Measurements from ENCODE around the gene SEMA7A.

The SEMA7A gene

GRCh38 chr15:74403991-74404563, 29.7 kb downstream of the SEMA7A start:
- WGBS (ENCODE audit: insufficient coverage) = 1% methylated on average over 9 of the region's 16 CpGs
- no peak overlapping the region for H3K27ac ChIP-seq (ENCODE audit: insufficient read depth in 1 of 2, low read depth in 1 of 2, low read length in 2 of 2, poor library complexity in 1 of 2, severe bottlenecking in 2 of 2)
- H3K4me3 ChIP-seq (ENCODE audit: control insufficient read depth in 1 of 7, extremely low read depth in 1 of 7, insufficient read depth in 4 of 7, low read depth in 2 of 7, low read length in 6 of 7) = peak overlapping the region in 3 of 7 experiments; percentile 28 to 48 (median 42)
- CTCF ChIA-PET = interaction anchor here (0.8 to 10.0 kb wide), 10 partner anchors 11 to 35 kb away, joined by 3 to 82 read pairs (median 10); no protein-coding TSS in a partner anchor
- H3K9me3 ChIP-seq (ENCODE audit: control extremely low read depth in 1 of 5, control insufficient read depth in 4 of 5, insufficient read depth in 2 of 5, low read depth in 1 of 5, low read length in 4 of 5) = no peaks in the 10 kb centered on the region
- H3K36me3 ChIP-seq (ENCODE audit: control insufficient read depth in 4 of 4, insufficient read depth in 4 of 4, low read length in 3 of 4) = no peaks in the 10 kb centered on the region
- POLR2A ChIA-PET = interaction anchor here (0.7 to 2.8 kb wide), 3 partner anchors 15 to 57 kb away, joined by 3 to 12 read pairs (median 7); partner anchors contain the start of gene UBL7
- DNase-seq = peak in 2 of 3 donors; percentile 63 to 71
- H3K27me3 ChIP-seq (replicated peaks in 2 of 5; ENCODE audit: control insufficient read depth in 4 of 5, insufficient read depth in 5 of 5, low read length in 4 of 5) = no peaks in the 10 kb centered on the region
- H3K4me1 ChIP-seq (ENCODE audit: control extremely low read depth in 1 of 4, control insufficient read depth in 4 of 4, insufficient read depth in 4 of 4, low read length in 3 of 4) = peaks cover 21 to 73% (median 54%) of the 10 kb centered on the region in 4 experiments

DNA sequence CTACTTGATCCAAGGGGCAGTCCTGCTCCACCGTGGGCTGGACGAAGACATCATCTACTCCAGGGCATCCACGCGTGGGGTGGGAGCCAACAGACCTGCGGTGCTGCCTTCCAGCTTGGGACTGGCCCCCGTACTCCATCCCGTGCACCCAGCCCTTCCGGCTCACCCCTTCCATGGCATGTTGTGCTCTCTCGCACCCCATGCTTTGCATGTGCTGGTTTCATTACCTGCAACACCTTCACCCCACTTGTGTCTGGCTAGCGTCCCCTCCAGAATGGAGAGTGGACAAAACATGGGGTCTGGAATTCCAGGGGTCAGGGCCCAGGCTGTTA, 30.2 kb downstream of the SEMA7A start:
- no peaks in the 10 kb centered on the region for H3K36me3 ChIP-seq (ENCODE audit: control insufficient read depth in 4 of 4, insufficient read depth in 4 of 4, low read length in 3 of 4)
- POLR2A ChIA-PET = interaction anchor here (0.7 to 2.8 kb wide), 3 partner anchors 14 to 57 kb away, joined by 3 to 12 read pairs (median 7); partner anchors contain the start of gene UBL7

GRCh38 chr15:74402873-74403587, 30.7 kb downstream of the SEMA7A start:
- peak overlapping the region in 3 of 7 experiments; percentile 4 to 48 (median 42) for H3K4me3 ChIP-seq (ENCODE audit: control insufficient read depth in 1 of 7, extremely low read depth in 1 of 7, insufficient read depth in 4 of 7, low read depth in 2 of 7, low read length in 6 of 7)
- 3% methylated on average over 12 of the region's 13 CpGs for WGBS (ENCODE audit: insufficient coverage)
- H3K27me3 ChIP-seq (replicated peaks in 2 of 5; ENCODE audit: control insufficient read depth in 4 of 5, insufficient read depth in 5 of 5, low read length in 4 of 5) = no peaks in the 10 kb centered on the region
- CTCF ChIA-PET = interaction anchor here (0.8 to 10.0 kb wide), 15 partner anchors 11 to 384 kb away, joined by 3 to 82 read pairs (median 5); no protein-coding TSS in a partner anchor
- H3K36me3 ChIP-seq (ENCODE audit: control insufficient read depth in 4 of 4, insufficient read depth in 4 of 4, low read length in 3 of 4) = no peaks in the 10 kb centered on the region
- peak overlapping the region; percentile 1 to 9 for H3K27ac ChIP-seq (ENCODE audit: insufficient read depth in 1 of 2, low read depth in 1 of 2, low read length in 2 of 2, poor library complexity in 1 of 2, severe bottlenecking in 2 of 2)
- POLR2A ChIA-PET = interaction anchor here (0.7 to 2.8 kb wide), 5 partner anchors 14 to 59 kb away, joined by 3 to 12 read pairs (median 4); partner anchors contain the start of gene UBL7
- H3K9me3 ChIP-seq (ENCODE audit: control extremely low read depth in 1 of 5, control insufficient read depth in 4 of 5, insufficient read depth in 2 of 5, low read depth in 1 of 5, low read length in 4 of 5) = no peaks in the 10 kb centered on the region
- peaks cover 21 to 80% (median 63%) of the 10 kb centered on the region in 4 experiments for H3K4me1 ChIP-seq (ENCODE audit: control extremely low read depth in 1 of 4, control insufficient read depth in 4 of 4, insufficient read depth in 4 of 4, low read length in 3 of 4)
- peak; percentile 82 to 95 (median 92) for DNase-seq

More for the DNA sequence above, 30.2 kb downstream of the SEMA7A start:
- 70% methylated on average over 9 of the region's 10 CpGs for WGBS (ENCODE audit: insufficient coverage)
- Histone ChIP-seq H3K27ac (ENCODE audit: insufficient read depth in 1 of 2, low read depth in 1 of 2, low read length in 2 of 2, poor library complexity in 1 of 2, severe bottlenecking in 2 of 2) (no peak overlapping the region), H3K4me3 (ENCODE audit: control insufficient read depth in 1 of 7, extremely low read depth in 1 of 7, insufficient read depth in 4 of 7, low read depth in 2 of 7, low read length in 6 of 7) (peak overlapping the region in 5 of 7 experiments; percentile 20 to 48 (median 34)), H3K27me3 (replicated peaks in 2 of 5; ENCODE audit: control insufficient read depth in 4 of 5, insufficient read depth in 5 of 5, low read length in 4 of 5) (no peaks in the 10 kb centered on the region), H3K9me3 (ENCODE audit: control extremely low read depth in 1 of 5, control insufficient read depth in 4 of 5, insufficient read depth in 2 of 5, low read depth in 1 of 5, low read length in 4 of 5) (no peaks in the 10 kb centered on the region), H3K4me1 (ENCODE audit: control extremely low read depth in 1 of 4, control insufficient read depth in 4 of 4, insufficient read depth in 4 of 4, low read length in 3 of 4) (peaks cover 21 to 76% (median 58%) of the 10 kb centered on the region in 4 experiments)
- DNase-seq = no peak
- CTCF ChIA-PET = interaction anchor here (0.8 to 10.0 kb wide), 11 partner anchors 11 to 35 kb away, joined by 3 to 82 read pairs (median 9); no protein-coding TSS in a partner anchor

DNA sequence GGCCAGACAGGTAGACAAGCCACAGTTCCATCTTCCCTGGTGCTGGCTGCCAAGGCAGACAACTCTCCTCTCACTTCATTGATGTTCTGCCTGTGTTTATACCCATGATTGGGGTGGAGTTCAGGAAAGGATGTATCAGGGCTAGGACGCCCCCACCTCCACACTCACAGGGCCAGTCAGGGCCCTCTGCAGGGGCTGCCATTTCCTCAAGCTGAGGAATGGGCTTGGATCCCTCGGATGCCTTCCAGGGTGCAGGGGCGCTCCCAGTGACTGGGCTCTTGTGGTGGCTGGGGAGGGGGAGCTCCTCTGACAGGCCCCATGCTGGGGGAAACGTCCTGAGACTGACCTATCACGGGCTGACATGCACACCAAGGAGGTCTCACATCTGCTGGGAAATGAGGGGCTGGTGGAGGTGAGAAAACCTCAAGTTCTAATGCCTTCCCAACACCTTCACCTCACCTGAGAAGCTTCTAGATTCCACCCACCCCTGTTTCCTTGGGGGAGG, 31.4 kb downstream of the SEMA7A start:
- no peak for DNase-seq
- Histone ChIP-seq H3K9me3 (ENCODE audit: control extremely low read depth in 1 of 5, control insufficient read depth in 4 of 5, insufficient read depth in 2 of 5, low read depth in 1 of 5, low read length in 4 of 5) (no peaks in the 10 kb centered on the region), H3K4me3 (ENCODE audit: control insufficient read depth in 1 of 7, extremely low read depth in 1 of 7, insufficient read depth in 4 of 7, low read depth in 2 of 7, low read length in 6 of 7) (peak overlapping the region in 2 of 7 experiments; percentile 4 to 48), H3K27me3 (replicated peaks in 2 of 5; ENCODE audit: control insufficient read depth in 4 of 5, insufficient read depth in 5 of 5, low read length in 4 of 5) (no peaks in the 10 kb centered on the region), H3K27ac (ENCODE audit: insufficient read depth in 1 of 2, low read depth in 1 of 2, low read length in 2 of 2, poor library complexity in 1 of 2, severe bottlenecking in 2 of 2) (peak overlapping the region; percentile 1 to 9), H3K36me3 (ENCODE audit: control insufficient read depth in 4 of 4, insufficient read depth in 4 of 4, low read length in 3 of 4) (no peaks in the 10 kb centered on the region), H3K4me1 (ENCODE audit: control extremely low read depth in 1 of 4, control insufficient read depth in 4 of 4, insufficient read depth in 4 of 4, low read length in 3 of 4) (peaks cover 21 to 82% (median 66%) of the 10 kb centered on the region in 4 experiments)
- 95% methylated on average over 2 of the region's 5 CpGs for WGBS (ENCODE audit: insufficient coverage)
- POLR2A ChIA-PET = interaction anchor here (0.8 to 2.8 kb wide), 3 partner anchors 17 to 60 kb away, joined by 3 to 12 read pairs (median 4); no protein-coding TSS in a partner anchor
- CTCF ChIA-PET = interaction anchor here (0.8 to 10.0 kb wide), 12 partner anchors 11 to 385 kb away, joined by 3 to 82 read pairs (median 8); no protein-coding TSS in a partner anchor

DNA sequence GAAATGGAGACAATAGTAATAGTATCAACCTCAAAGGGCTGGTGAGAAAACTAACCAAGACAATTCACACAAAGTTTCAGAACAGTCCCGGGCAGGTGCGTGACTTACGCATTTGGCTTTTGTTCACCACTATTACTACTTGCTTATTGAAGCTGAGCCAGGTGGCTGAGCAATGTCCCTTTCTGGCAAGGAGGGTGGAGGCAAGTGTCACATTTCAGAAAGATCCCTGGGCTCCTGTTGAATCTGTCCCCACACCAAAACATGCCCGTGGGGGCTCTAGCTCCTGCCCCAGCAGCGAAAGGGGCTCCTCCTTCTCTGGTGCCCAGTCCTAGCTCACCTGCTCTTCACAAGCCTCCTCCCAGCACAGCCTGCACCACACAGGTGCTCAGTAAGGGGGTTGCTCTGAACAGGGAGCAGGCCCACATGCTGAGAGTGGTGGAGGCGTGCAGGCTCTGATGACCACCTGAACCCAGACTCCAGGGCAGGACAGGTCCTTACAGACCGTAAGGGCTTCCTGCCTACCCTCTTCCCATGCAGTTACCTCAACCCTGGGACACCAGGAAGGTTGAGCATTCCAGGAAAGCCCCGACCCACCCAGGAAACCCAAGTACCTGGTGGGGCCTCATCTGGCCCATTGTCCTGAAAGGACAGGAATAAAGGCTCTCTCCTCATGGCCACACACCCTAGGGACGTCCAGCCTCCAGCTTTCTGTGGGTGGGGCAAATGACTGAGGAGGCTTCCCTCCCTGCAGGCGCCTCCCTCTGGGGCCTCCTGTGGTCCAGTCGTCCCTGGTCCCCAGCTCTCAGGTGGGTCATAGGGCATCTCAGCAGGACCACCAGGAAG, 32.6 kb downstream of the SEMA7A start:
- H3K9me3 ChIP-seq (ENCODE audit: control extremely low read depth in 1 of 5, control insufficient read depth in 4 of 5, insufficient read depth in 2 of 5, low read depth in 1 of 5, low read length in 4 of 5) = no peaks in the 10 kb centered on the region
- peak overlapping the region in 2 of 7 experiments; percentile 4 to 14 for H3K4me3 ChIP-seq (ENCODE audit: control insufficient read depth in 1 of 7, extremely low read depth in 1 of 7, insufficient read depth in 4 of 7, low read depth in 2 of 7, low read length in 6 of 7)
- no peaks in the 10 kb centered on the region for H3K36me3 ChIP-seq (ENCODE audit: control insufficient read depth in 4 of 4, insufficient read depth in 4 of 4, low read length in 3 of 4)
- H3K27ac ChIP-seq (ENCODE audit: insufficient read depth in 1 of 2, low read depth in 1 of 2, low read length in 2 of 2, poor library complexity in 1 of 2, severe bottlenecking in 2 of 2) = peak overlapping the region in 1 of 2 experiments; percentile 41
- no peaks in the 10 kb centered on the region for H3K27me3 ChIP-seq (replicated peaks in 2 of 5; ENCODE audit: control insufficient read depth in 4 of 5, insufficient read depth in 5 of 5, low read length in 4 of 5)
- ChIA-PET CTCF (interaction anchor here (1.0 to 10.0 kb wide), 5 partner anchors 9 to 40 kb away, joined by 3 to 82 read pairs (median 22); no protein-coding TSS in a partner anchor), POLR2A (interaction anchor here (0.8 to 2.0 kb wide), 2 partner anchors 12 to 32 kb away, joined by 3 to 6 read pairs; partner anchors contain the start of gene SEMA7A)
- DNase-seq = no peak
- 81% methylated on average over 5 of the region's 11 CpGs for WGBS (ENCODE audit: insufficient coverage)
- peaks cover 21 to 87% (median 78%) of the 10 kb centered on the region in 4 experiments for H3K4me1 ChIP-seq (ENCODE audit: control extremely low read depth in 1 of 4, control insufficient read depth in 4 of 4, insufficient read depth in 4 of 4, low read length in 3 of 4)

DNA sequence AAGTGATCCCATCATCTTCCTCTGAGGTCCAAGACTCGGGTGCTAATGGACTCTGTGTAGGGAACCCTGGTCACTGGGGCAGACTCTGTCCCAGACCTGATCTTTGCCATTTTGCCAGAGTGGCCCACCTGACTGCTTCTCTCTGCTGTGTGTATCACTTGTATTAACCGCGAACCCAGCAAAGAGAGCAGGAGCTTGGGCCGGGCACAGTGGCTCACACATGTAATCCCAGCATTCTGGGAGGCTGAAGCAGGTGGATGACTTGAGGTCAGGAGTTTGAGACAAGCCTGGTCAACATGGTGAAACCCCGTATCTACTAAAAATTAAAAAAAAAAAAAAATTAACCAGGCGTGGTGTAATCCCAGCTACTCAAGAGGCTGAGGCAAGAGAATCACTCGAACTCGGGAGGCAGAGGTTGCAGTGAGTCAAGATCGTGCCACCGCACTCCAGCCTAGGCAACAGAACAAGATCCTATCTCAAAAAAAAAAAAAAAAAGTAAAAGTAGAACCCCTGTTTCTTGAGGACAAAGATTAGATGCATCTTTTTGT, 33.4 kb downstream of the SEMA7A start:
- WGBS (ENCODE audit: insufficient coverage) = 89% methylated on average over 2 of the region's 10 CpGs
- Histone ChIP-seq H3K9me3 (ENCODE audit: control extremely low read depth in 1 of 5, control insufficient read depth in 4 of 5, insufficient read depth in 2 of 5, low read depth in 1 of 5, low read length in 4 of 5) (no peaks in the 10 kb centered on the region), H3K4me3 (ENCODE audit: control insufficient read depth in 1 of 7, extremely low read depth in 1 of 7, insufficient read depth in 4 of 7, low read depth in 2 of 7, low read length in 6 of 7) (peak overlapping the region in 2 of 7 experiments; percentile 43 to 44), H3K27ac (ENCODE audit: insufficient read depth in 1 of 2, low read depth in 1 of 2, low read length in 2 of 2, poor library complexity in 1 of 2, severe bottlenecking in 2 of 2) (peak overlapping the region in 1 of 2 experiments; percentile 6), H3K27me3 (replicated peaks in 2 of 5; ENCODE audit: control insufficient read depth in 4 of 5, insufficient read depth in 5 of 5, low read length in 4 of 5) (no peaks in the 10 kb centered on the region), H3K4me1 (ENCODE audit: control extremely low read depth in 1 of 4, control insufficient read depth in 4 of 4, insufficient read depth in 4 of 4, low read length in 3 of 4) (peaks cover 21 to 90% (median 85%) of the 10 kb centered on the region in 4 experiments), H3K36me3 (ENCODE audit: control insufficient read depth in 4 of 4, insufficient read depth in 4 of 4, low read length in 3 of 4) (no peaks in the 10 kb centered on the region)
- no peak for DNase-seq
- ChIA-PET CTCF (interaction anchor here (1.0 to 10.0 kb wide), 3 partner anchors 9 to 39 kb away, joined by 4 to 82 read pairs (median 75); no protein-coding TSS in a partner anchor), POLR2A (interaction anchor here (0.8 to 2.0 kb wide), 3 partner anchors 11 to 33 kb away, joined by 3 to 6 read pairs (median 3); partner anchors contain the start of gene SEMA7A)
